Measurements from ENCODE around the gene PPP4C.

Gene PPP4C

GRCh38 chr16:30082545-30083090 is 6.8 kb downstream of the PPP4C start:
- no peak for DNase-seq (ENCODE audit: low read depth, low spot score)

GRCh38 chr16:30083216-30084055 is 7.6 kb downstream of the PPP4C start:
- DNase-seq (ENCODE audit: low read depth, low spot score) = no peak

GRCh38 chr16:30084096-30084815 is 8.5 kb downstream of the PPP4C start:
- DNase-seq (ENCODE audit: low read depth, low spot score) = no peak

GRCh38 chr16:30084816-30085159 is 9.0 kb downstream of the PPP4C start:
- DNase-seq (ENCODE audit: low read depth, low spot score) = no peak

GRCh38 chr16:30085247-30085646 is 9.5 kb downstream of the PPP4C start:
- DNase-seq (ENCODE audit: low read depth, low spot score) = no peak

- no peak for DNase-seq (ENCODE audit: low read depth, low spot score)
Observed at GRCh38 chr16:30085820-30086219, 10.0 kb downstream of the PPP4C start.

- no peak for DNase-seq (ENCODE audit: low read depth, low spot score)
Observed at GRCh38 chr16:30086291-30087140, 10.7 kb downstream of the PPP4C start.

- no peak for DNase-seq (ENCODE audit: low read depth, low spot score)
Observed at GRCh38 chr16:30087181-30087898, 11.5 kb downstream of the PPP4C start.

GRCh38 chr16:30088237-30088831 is 12.5 kb downstream of the PPP4C start:
- no peak for DNase-seq (ENCODE audit: low read depth, low spot score)

- peak; percentile 69 for DNase-seq (ENCODE audit: low read depth, low spot score)
Observed at GRCh38 chr16:30088832-30089624, 13.2 kb downstream of the PPP4C start.

GRCh38 chr16:30090610-30091331 is 15.0 kb downstream of the PPP4C start:
- no peak for DNase-seq (ENCODE audit: low read depth, low spot score)

GRCh38 chr16:30091474-30092372 is 15.9 kb downstream of the PPP4C start, which contains the start of gene TBX6:
Gene TBX6 (minus strand): TSS chr16:30091924. CDS start chr16:30091193, 731 bp downstream.
- peak; percentile 97 for DNase-seq (ENCODE audit: low read depth, low spot score)

- peak; percentile 97 for DNase-seq (ENCODE audit: low read depth, low spot score)
Observed at GRCh38 chr16:30092373-30093010, 16.7 kb downstream of the PPP4C start.

- DNase-seq (ENCODE audit: low read depth, low spot score) = no peak
Observed at GRCh38 chr16:30094541-30095165, 18.9 kb downstream of the PPP4C start.

GRCh38 chr16:30095166-30096078 is 19.6 kb downstream of the PPP4C start:
- DNase-seq (ENCODE audit: low read depth, low spot score) = no peak
